HEK293T (cell line): ENCODE measurements around the gene WASF3.

Experiments
- CTCF ChIA-PET: fragments of 350-600 bp; formaldehyde crosslinking; extraction: SDS; loops from one replicate; lab custom pipeline; 2021; ENCODE audit warnings: antibody characterized with exemption, inconsistent platforms; lab: Yijun Ruan, JAX
- POLR2A ChIA-PET: fragments of 350-600 bp; formaldehyde crosslinking; extraction: SDS; loops from one replicate; lab custom pipeline; 2020; ENCODE audit warnings: antibody characterized with exemption, inconsistent platforms; lab: Yijun Ruan, JAX
- DNase-seq: peaks from one replicate; pipeline ENCODE4 v3.0.0; 2012; ENCODE audit warnings: mixed read lengths; ENCODE audit errors: extremely low spot score
- ARNT ChIP-seq: fragments of 450-650 bp; IDR thresholded peaks from 2 replicates; pipeline ENCODE4 v1.6.1; 2017; ENCODE audit warnings: mild to moderate bottlenecking
- BHLHE40 ChIP-seq: fragments of 450-650 bp; IDR thresholded peaks from 2 replicates; pipeline ENCODE4 v1.6.1; 2016; ENCODE audit warnings: mild to moderate bottlenecking, moderate library complexity, borderline replicate concordance
- CTBP1 ChIP-seq: fragments of 450-650 bp; IDR thresholded peaks from 2 replicates; pipeline ENCODE4 v1.6.1; 2016; ENCODE audit warnings: borderline replicate concordance
- ELF4 ChIP-seq: fragments of 450-650 bp; IDR thresholded peaks from 2 replicates; pipeline ENCODE4 v1.6.1; 2017; ENCODE audit warnings: antibody characterized with exemption
- FOXA1 ChIP-seq: fragments of 450-650 bp; IDR thresholded peaks from 2 replicates; pipeline ENCODE4 v1.6.1; 2016; ENCODE audit warnings: mild to moderate bottlenecking
- FOXK2 ChIP-seq: fragments of 450-650 bp; IDR thresholded peaks from 2 replicates; pipeline ENCODE4 v1.6.1; 2016; ENCODE audit warnings: mild to moderate bottlenecking
- FOXM1 ChIP-seq: fragments of 450-650 bp; IDR thresholded peaks from 2 replicates; pipeline ENCODE4 v1.6.1; 2017; ENCODE audit warnings: mild to moderate bottlenecking, borderline replicate concordance
- HDGF ChIP-seq: fragments of 450-650 bp; IDR thresholded peaks from 2 replicates; pipeline ENCODE4 v1.6.1; 2017; ENCODE audit warnings: antibody characterized with exemption, borderline replicate concordance
- L3MBTL2 ChIP-seq: fragments of 450-650 bp; conservative IDR thresholded peaks from 2 replicates; pipeline ENCODE4 v1.6.1; 2016; ENCODE audit warnings: mild to moderate bottlenecking
- LEF1 ChIP-seq: fragments of 450-650 bp; IDR thresholded peaks from 2 replicates; pipeline ENCODE4 v1.6.1; 2017; ENCODE audit warnings: mild to moderate bottlenecking, borderline replicate concordance
- NFRKB ChIP-seq: fragments of 450-650 bp; IDR thresholded peaks from 2 replicates; pipeline ENCODE4 v1.6.1; 2016; ENCODE audit warnings: mild to moderate bottlenecking, moderate library complexity
- PKNOX1 ChIP-seq: fragments of 450-650 bp; IDR thresholded peaks from 2 replicates; pipeline ENCODE4 v1.6.1; 2016
- SP1 ChIP-seq: fragments of 450-650 bp; IDR thresholded peaks from 2 replicates; pipeline ENCODE4 v1.6.1; 2017
- SUZ12 ChIP-seq: fragments of 450-650 bp; IDR thresholded peaks from 2 replicates; pipeline ENCODE4 v1.6.1; 2016; ENCODE audit warnings: mild to moderate bottlenecking
- TARDBP ChIP-seq: fragments of 450-650 bp; IDR thresholded peaks from 2 replicates; pipeline ENCODE4 v1.6.1; 2016
- ZNF384 ChIP-seq: fragments of 450-650 bp; IDR thresholded peaks from 2 replicates; pipeline ENCODE4 v1.6.1; 2016

The WASF3 gene

GRCh38 chr13:26660185-26660584 lies 102.7 kb downstream of the WASF3 start:
- no peak for DNase-seq
- ChIA-PET CTCF (no interaction called here), POLR2A (no interaction called here)
- TF ChIP-seq L3MBTL2 (no peak), ARNT (no peak), CTBP1 (no peak), SUZ12 (no peak), PKNOX1 (no peak), BHLHE40 (no peak)

GRCh38 chr13:26660766-26661165 lies 103.3 kb downstream of the WASF3 start:
- TF ChIP-seq PKNOX1 (no peak), CTBP1 (no peak), ARNT (no peak), SUZ12 (no peak), L3MBTL2 (no peak), BHLHE40 (no peak), LEF1 (no peak), FOXK2 (no peak), ELF4 (no peak), HDGF (no peak), FOXM1 (no peak), TARDBP (no peak), FOXA1 (no peak), ZNF384 (no peak), NFRKB (no peak), SP1 (no peak)
- ChIA-PET POLR2A (no interaction called here), CTCF (no interaction called here)
- no peak for DNase-seq

- no peak for DNase-seq
Observed at GRCh38 chr13:26663791-26664190, 106.3 kb downstream of the WASF3 start.

GRCh38 chr13:26664286-26664685 lies 106.8 kb downstream of the WASF3 start:
- TF ChIP-seq ELF4 (no peak), TARDBP (no peak), ZNF384 (no peak), SP1 (no peak), HDGF (no peak), PKNOX1 (no peak), L3MBTL2 (no peak), FOXM1 (no peak), FOXK2 (no peak), ARNT (no peak), LEF1 (no peak)
- no peak for DNase-seq
- ChIA-PET POLR2A (no interaction called here), CTCF (no interaction called here)

More at GRCh38 chr13:26663791-26664190, 106.3 kb downstream of the WASF3 start:
- ChIA-PET POLR2A (no interaction called here), CTCF (no interaction called here)
- TF ChIP-seq ARNT: no peak
- no peak for TF ChIP-seq BHLHE40

GRCh38 chr13:26664876-26665275 lies 107.4 kb downstream of the WASF3 start:
- no peak for TF ChIP-seq L3MBTL2
- POLR2A ChIA-PET: no interaction called here
- no peak for DNase-seq
- CTCF ChIA-PET: interaction anchor here (1.2 kb wide), 1 partner anchor 34 kb away, joined by 3 read pairs; no protein-coding TSS in a partner anchor

- ChIA-PET CTCF (no interaction called here), POLR2A (no interaction called here)
- DNase-seq: no peak
- TF ChIP-seq ZNF384 (no peak), SP1 (no peak), ELF4 (no peak), PKNOX1 (no peak), NFRKB (no peak), HDGF (no peak), FOXA1 (no peak), FOXM1 (no peak), CTBP1 (no peak), SUZ12 (no peak), BHLHE40 (no peak), ARNT (no peak), L3MBTL2 (no peak), TARDBP (no peak), FOXK2 (no peak)
Observed at GRCh38 chr13:26668357-26669146, 111.1 kb downstream of the WASF3 start.
